Skeletal muscle tissue (tissue), 4 donors: ENCODE data around the gene ESRRA. TPM values are rescaled to one million over a fixed set of nuclear protein-coding genes. Genes with fewer than 3 reads are reported as not detected.
A peak's percentile ranks its signal among the peaks of the same experiment; 100 is the strongest.

Experiments
- H3K27ac ChIP-seq: one replicate; pipeline ENCODE4 v1.7.0; 2013; ENCODE audit warnings: mild to moderate bottlenecking, low read depth, low read length, inconsistent platforms
- H3K27me3 ChIP-seq, 3 donors: one replicate each; pipeline ENCODE4 v1.7.0; 2013; ENCODE audit warnings: low read length in 3 of 3; ENCODE audit not compliant: control insufficient read depth in 3 of 3, insufficient read depth in 3 of 3
- H3K36me3 ChIP-seq, 3 donors: one replicate each; pipeline ENCODE4 v1.7.0; 2013; ENCODE audit warnings: low read length in 3 of 3; ENCODE audit not compliant: control insufficient read depth in 3 of 3, insufficient read depth in 3 of 3
- H3K4me1 ChIP-seq, 3 donors: one replicate each; pipeline ENCODE4 v1.7.0; 2013; ENCODE audit warnings: low read length in 3 of 3, mild to moderate bottlenecking in 3 of 3; ENCODE audit not compliant: control insufficient read depth in 3 of 3, insufficient read depth in 3 of 3
- H3K4me3 ChIP-seq, 3 donors: one replicate each; pipeline ENCODE4 v1.7.0; 2013; ENCODE audit warnings: low read length in 3 of 3
- H3K9ac ChIP-seq, 3 donors: one replicate each; pipeline ENCODE4 v1.7.0; 2013; ENCODE audit warnings: low read length in 3 of 3, mild to moderate bottlenecking in 3 of 3, moderate library complexity in 2 of 3, low read depth in 1 of 3
- H3K9me3 ChIP-seq, 3 donors: one replicate each; pipeline ENCODE4 v1.7.0; 2013; ENCODE audit warnings: low read length in 3 of 3; ENCODE audit not compliant: control insufficient read depth in 3 of 3
- total RNA-seq: library from RNA; depleted of rRNA; stranded (reverse); fragments of >200 nt; gene quantifications from one replicate; pipeline ENCODE4 v1.2.3, GENCODE V29; 2014
- donor health status: Osteomylitis.

ESRRA gene
- total RNA-seq, 1 donor from 2014 or later = 35.0 TPM

DNA sequence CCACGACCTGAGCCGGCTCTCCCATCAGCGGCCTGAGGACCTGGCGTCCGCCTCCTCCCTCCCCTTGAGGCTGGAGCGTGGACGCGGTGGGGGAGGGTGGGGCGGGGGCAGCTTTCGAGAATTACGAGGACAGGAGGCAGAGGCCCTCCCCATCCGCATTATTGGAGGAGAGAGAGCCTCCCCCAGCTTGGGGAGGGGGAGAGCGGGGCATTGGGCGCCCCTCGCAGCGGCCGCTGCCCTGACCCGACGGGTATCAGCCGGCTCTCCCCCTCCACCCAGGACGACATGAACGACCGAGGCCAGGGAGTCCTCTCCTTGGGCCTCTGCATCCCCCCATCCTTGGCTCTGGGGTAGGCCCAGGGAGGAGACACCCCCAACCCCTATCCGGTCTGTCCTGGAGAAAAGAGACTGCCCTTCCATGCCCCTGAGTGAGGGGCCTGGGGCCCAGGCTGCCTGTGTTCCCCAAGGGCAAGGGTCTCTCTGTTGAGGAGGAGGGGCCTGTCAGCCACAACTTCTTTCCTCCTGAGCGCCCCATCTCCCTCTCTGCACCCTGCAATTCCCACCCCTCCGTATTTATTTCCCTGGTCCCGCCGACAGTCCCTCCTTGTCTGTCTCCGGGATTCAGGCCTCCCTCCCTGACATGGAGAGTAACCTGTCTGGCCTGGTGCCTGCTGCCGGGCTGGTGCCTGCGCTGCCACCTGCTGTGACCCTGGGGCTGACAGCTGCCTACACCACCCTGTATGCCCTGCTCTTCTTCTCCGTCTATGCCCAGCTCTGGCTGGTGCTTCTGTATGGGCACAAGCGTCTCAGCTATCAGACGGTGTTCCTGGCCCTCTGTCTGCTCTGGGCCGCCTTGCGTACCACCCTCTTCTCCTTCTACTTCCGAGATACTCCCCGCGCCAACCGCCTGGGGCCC is 19.2 kb upstream of the ESRRA start:
- H3K4me3 ChIP-seq = peak overlapping the region; percentile 67 to 87 (median 73)
- peaks cover 8 to 10% (median 9%) of the 10 kb centered on the region in 3 donors for H3K27me3 ChIP-seq
- no peak overlapping the region for H3K27ac ChIP-seq
- peak overlapping the region; percentile 72 to 78 (median 78) for H3K9ac ChIP-seq
- H3K4me1 ChIP-seq = peaks cover 27 to 35% (median 31%) of the 10 kb centered on the region in 3 donors
- no peaks in the 10 kb centered on the region for H3K9me3 ChIP-seq
- H3K36me3 ChIP-seq = peaks cover 0 to 6% (median 6%) of the 10 kb centered on the region in 3 donors

DNA sequence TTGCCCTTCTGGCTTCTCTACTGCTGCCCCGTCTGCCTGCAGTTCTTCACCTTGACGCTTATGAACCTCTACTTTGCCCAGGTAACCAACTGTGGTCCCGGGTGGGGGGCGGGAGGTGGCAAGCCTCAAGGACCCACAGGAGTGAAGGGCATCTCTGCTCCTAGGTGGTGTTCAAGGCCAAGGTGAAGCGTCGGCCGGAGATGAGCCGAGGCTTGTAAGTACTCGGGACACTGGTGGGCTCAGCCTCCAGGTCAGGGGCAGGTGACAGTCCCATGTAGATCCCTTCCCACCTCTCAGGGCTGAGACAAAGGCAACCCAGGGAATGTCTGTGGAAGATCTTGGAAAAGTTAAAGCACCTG is 18.5 kb upstream of the ESRRA start:
- Histone ChIP-seq H3K27ac (no peak overlapping the region), H3K4me3 (peak overlapping the region in 1 of 3 donors; percentile 73), H3K4me1 (peaks cover 28 to 35% (median 32%) of the 10 kb centered on the region in 3 donors)

GRCh38 chr11:64287676-64288352 is 17.5 kb upstream of the ESRRA start:
- H3K4me1 ChIP-seq = peaks cover 31 to 40% (median 38%) of the 10 kb centered on the region in 3 donors
- H3K27me3 ChIP-seq = peaks cover 21 to 26% (median 25%) of the 10 kb centered on the region in 3 donors
- peaks cover 0 to 3% (median 0%) of the 10 kb centered on the region in 3 donors for H3K36me3 ChIP-seq
- no peak overlapping the region for H3K27ac ChIP-seq
- no peak overlapping the region for H3K4me3 ChIP-seq
- H3K9ac ChIP-seq = no peak overlapping the region
- H3K9me3 ChIP-seq = no peaks in the 10 kb centered on the region

More for the DNA sequence above, 18.5 kb upstream of the ESRRA start:
- Histone ChIP-seq H3K36me3 (peaks cover 0 to 6% (median 6%) of the 10 kb centered on the region in 3 donors), H3K9me3 (no peaks in the 10 kb centered on the region), H3K9ac (peak overlapping the region in 2 of 3 donors; percentile 72 to 78), H3K27me3 (peaks cover 11 to 15% (median 15%) of the 10 kb centered on the region in 3 donors)

DNA sequence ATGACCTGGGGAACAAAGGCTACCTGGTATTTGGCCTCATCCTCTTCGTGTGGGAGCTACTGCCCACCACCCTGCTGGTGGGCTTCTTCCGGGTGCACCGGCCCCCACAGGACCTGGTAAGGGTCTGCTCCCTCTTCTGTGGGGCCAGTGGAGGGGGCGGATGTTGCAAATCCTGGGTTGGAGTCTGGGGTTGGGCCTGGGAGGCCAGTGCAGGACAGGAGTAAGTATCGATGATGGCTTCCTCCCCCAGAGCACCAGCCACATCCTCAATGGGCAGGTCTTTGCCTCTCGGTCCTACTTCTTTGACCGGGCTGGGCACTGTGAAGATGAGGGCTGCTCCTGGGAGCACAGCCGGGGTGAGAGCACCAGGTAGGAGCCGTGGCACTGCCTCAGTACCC is 17.0 kb upstream of the ESRRA start:
- H3K9me3 ChIP-seq = no peaks in the 10 kb centered on the region
- H3K9ac ChIP-seq = no peak overlapping the region
- H3K4me1 ChIP-seq = peaks cover 27 to 35% (median 33%) of the 10 kb centered on the region in 3 donors
- H3K4me3 ChIP-seq = no peak overlapping the region
- no peak overlapping the region for H3K27ac ChIP-seq
- H3K36me3 ChIP-seq = peaks cover 0 to under 1% (median 0%) of the 10 kb centered on the region in 3 donors
- H3K27me3 ChIP-seq = peaks cover 27 to 31% (median 31%) of the 10 kb centered on the region in 3 donors

GRCh38 chr11:64289002-64289564 is 16.2 kb upstream of the ESRRA start:
- H3K9ac ChIP-seq = no peak overlapping the region
- no peak overlapping the region for H3K27ac ChIP-seq
- no peaks in the 10 kb centered on the region for H3K36me3 ChIP-seq
- peaks cover 34% of the 10 kb centered on the region in 3 donors for H3K27me3 ChIP-seq
- no peak overlapping the region for H3K4me3 ChIP-seq
- H3K4me1 ChIP-seq = peaks cover 20 to 28% (median 26%) of the 10 kb centered on the region in 3 donors
- H3K9me3 ChIP-seq = no peaks in the 10 kb centered on the region

GRCh38 chr11:64290352-64291261 is 14.7 kb upstream of the ESRRA start:
- Histone ChIP-seq H3K27me3 (peaks cover 40 to 47% (median 45%) of the 10 kb centered on the region in 3 donors), H3K36me3 (no peaks in the 10 kb centered on the region), H3K4me1 (peaks cover 18 to 25% (median 19%) of the 10 kb centered on the region in 3 donors), H3K9ac (no peak overlapping the region), H3K27ac (no peak overlapping the region), H3K9me3 (no peaks in the 10 kb centered on the region), H3K4me3 (no peak overlapping the region)

DNA sequence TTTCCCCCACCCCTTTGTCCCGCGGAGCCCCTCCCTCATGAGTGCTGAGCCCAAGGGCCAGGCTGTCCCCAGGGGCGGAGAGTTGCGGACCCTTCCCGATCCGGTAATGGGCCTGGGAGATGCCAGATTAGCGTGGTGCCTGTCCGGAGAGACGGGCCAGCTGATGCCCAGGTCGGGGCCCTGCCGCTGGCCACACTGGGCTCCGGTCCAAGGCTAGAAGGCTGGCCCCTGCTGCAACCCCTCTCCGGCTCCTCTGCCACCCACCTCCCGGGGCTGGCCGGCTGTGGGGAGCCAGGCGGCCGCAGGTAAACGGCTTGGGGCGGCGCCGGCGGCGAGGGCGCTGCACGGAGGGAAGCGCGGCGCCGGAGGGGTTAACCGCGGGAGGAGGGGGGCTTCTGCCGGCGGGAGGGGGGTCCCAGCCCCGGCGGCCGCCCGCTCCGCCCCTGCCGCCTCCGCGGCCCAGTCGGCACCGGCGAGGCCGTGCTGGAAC is 14.0 kb upstream of the ESRRA start, which contains the start of gene KCNK4:
Gene KCNK4, plus strand, starts transcription at position 41 of the 490 bp plus-strand sequence. CDS start 1,717 bp downstream, outside the sequence.
- no peak within 1 kb of the TSS for H3K27ac ChIP-seq
- peaks cover 13 to 20% (median 14%) of the 10 kb centered on the region in 3 donors for H3K4me1 ChIP-seq
- H3K4me3 ChIP-seq = peak within 1 kb of the TSS in 2 of 3 donors; percentile 29 to 36
- no peaks in the 10 kb centered on the region for H3K9me3 ChIP-seq
- H3K27me3 ChIP-seq = peaks cover 47 to 54% (median 52%) of the 10 kb centered on the region in 3 donors
- no peaks in the 10 kb centered on the region for H3K36me3 ChIP-seq
- peak within 1 kb of the TSS in 1 of 3 donors; percentile 25 for H3K9ac ChIP-seq

DNA sequence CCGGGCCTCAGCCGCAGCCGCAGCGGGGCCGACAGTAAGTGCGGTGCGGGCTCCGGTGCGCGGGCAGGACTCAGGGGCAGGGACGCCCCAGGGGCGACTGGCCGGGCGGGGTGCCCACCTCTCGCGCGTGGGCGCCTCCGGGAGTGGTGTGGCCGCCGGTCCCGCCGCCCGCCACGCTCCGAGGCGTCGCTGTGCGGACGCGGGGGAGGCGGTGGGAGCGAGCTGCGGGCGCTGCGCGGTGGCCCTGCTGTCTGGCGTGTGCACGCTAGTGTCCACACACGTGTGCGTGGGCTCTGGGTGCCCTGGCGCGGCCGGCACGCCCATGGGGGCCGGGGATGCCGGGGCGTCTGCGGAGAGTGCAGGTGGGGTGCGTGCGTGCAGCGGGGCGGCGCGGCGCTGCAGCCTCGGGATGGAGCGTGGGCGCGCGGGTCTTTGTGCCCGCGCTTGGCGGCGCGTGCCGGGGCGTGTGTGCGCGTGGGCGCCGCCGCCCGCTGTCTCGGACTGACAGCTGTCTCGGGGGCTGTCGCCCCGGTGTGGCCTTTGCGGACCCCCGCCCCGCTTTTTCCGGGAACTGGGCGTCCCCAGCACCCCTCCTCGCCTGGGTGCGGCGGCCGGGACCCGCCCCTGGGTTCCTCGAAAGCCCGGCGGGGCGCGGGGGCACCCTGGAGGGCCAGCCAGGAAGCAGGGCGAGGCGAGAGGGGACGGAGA is 13.4 kb upstream of the ESRRA start:
- Histone ChIP-seq H3K9ac (peak overlapping the region in 1 of 3 donors; percentile 25), H3K27me3 (peaks cover 53 to 60% (median 58%) of the 10 kb centered on the region in 3 donors), H3K4me1 (peaks cover 7 to 14% (median 8%) of the 10 kb centered on the region in 3 donors), H3K27ac (no peak overlapping the region), H3K36me3 (no peaks in the 10 kb centered on the region), H3K4me3 (peak overlapping the region in 2 of 3 donors; percentile 29 to 36), H3K9me3 (no peaks in the 10 kb centered on the region)
